WTC11 (cell line): ENCODE data around the gene AXIN2. TPM values are rescaled to one million over a fixed set of nuclear protein-coding genes. Genes with fewer than 3 reads are reported as not detected.
A peak's percentile ranks its signal among the peaks of the same experiment; 100 is the strongest.

ENCODE experiments used
- ATAC-seq: fragments of 200-7000 bp; cut with Tn5 transposase; 2 replicates; pipeline ENCODE4 v1.10.0; 2021; ENCODE audit warnings: mild to moderate bottlenecking, moderate library complexity
- CTCF ChIA-PET: fragments of 300-600 bp; sonication (Branson Sonifier 250); formaldehyde crosslinking; loops from one replicate; lab custom pipeline; 2021; ENCODE audit warnings: antibody characterized with exemption; lab: Charles Lee
- POLR2A ChIA-PET: fragments of 350-600 bp; sonication (Branson Sonifier 250); formaldehyde crosslinking; loops from one replicate; lab custom pipeline; 2021; ENCODE audit warnings: antibody characterized with exemption; lab: Charles Lee
- DNase-seq: peaks from one replicate; pipeline ENCODE4 v3.0.0; 2021; ENCODE audit warnings: low spot score
- H3K27ac Mint-ChIP-seq: 2 replicates; pipeline ENCODE4 v1.8.0; 2021; ENCODE audit warnings: mixed read lengths
- H3K27me3 Mint-ChIP-seq: 2 replicates; pipeline ENCODE4 v1.8.0; 2021; ENCODE audit warnings: low read depth, mild to moderate bottlenecking, moderate library complexity, mixed read lengths
- H3K36me3 Mint-ChIP-seq: 2 replicates; pipeline ENCODE4 v1.8.0; 2021; ENCODE audit warnings: mixed read lengths
- H3K4me1 Mint-ChIP-seq: 2 replicates; pipeline ENCODE4 v1.8.0; 2022; ENCODE audit warnings: mixed read lengths
- H3K4me3 Mint-ChIP-seq: 2 replicates; pipeline ENCODE4 v1.8.0; 2021; ENCODE audit warnings: mild to moderate bottlenecking, moderate library complexity, mixed read lengths
- H3K9me3 Mint-ChIP-seq: 2 replicates; pipeline ENCODE4 v1.8.0; 2021; ENCODE audit warnings: mixed read lengths
- AR ChIP-seq: fragments of 250-450 bp; sonication (Bioruptor Pico); IDR thresholded peaks from 2 replicates; pipeline ENCODE4 v1.9.0; 2021; ENCODE audit warnings: mild to moderate bottlenecking
- CREM ChIP-seq: sonication (generic); formaldehyde crosslinking; IDR thresholded peaks from 2 replicates; pipeline ENCODE4 v1.8.1; 2022; ENCODE audit warnings: mild to moderate bottlenecking, missing genetic modification reagents, moderate library complexity
- ESRRA ChIP-seq: sonication (generic); formaldehyde crosslinking; IDR thresholded peaks from 2 replicates; pipeline ENCODE4 v1.8.1; 2022; ENCODE audit warnings: mild to moderate bottlenecking, missing genetic modification reagents, borderline replicate concordance
- ETV6 ChIP-seq: sonication (generic); formaldehyde crosslinking; IDR thresholded peaks from 2 replicates; pipeline ENCODE4 v1.8.1; 2022; ENCODE audit warnings: mild to moderate bottlenecking, missing genetic modification reagents
- FOXJ3 ChIP-seq: sonication (generic); formaldehyde crosslinking; IDR thresholded peaks from 2 replicates; pipeline ENCODE4 v1.9.0; 2021; ENCODE audit warnings: missing genetic modification reagents, mild to moderate bottlenecking, borderline replicate concordance
- GABPB1 ChIP-seq: sonication (generic); formaldehyde crosslinking; IDR thresholded peaks from 2 replicates; pipeline ENCODE4 v1.8.1; 2023; ENCODE audit warnings: mild to moderate bottlenecking, missing genetic modification reagents
- MAX ChIP-seq: sonication (generic); formaldehyde crosslinking; IDR thresholded peaks from 2 replicates; pipeline ENCODE4 v1.8.0; 2022; ENCODE audit warnings: mild to moderate bottlenecking, missing genetic modification reagents
- NFATC4 ChIP-seq: fragments of 250-450 bp; sonication (Bioruptor Pico); IDR thresholded peaks from 2 replicates; pipeline ENCODE4 v1.9.0; 2021; ENCODE audit warnings: mild to moderate bottlenecking
- NR3C1 ChIP-seq: sonication (generic); formaldehyde crosslinking; conservative IDR thresholded peaks from 2 replicates; pipeline ENCODE4 v1.8.1; 2023; ENCODE audit warnings: low read depth, mild to moderate bottlenecking, missing genetic modification reagents
- RELA ChIP-seq: sonication (generic); formaldehyde crosslinking; IDR thresholded peaks from 2 replicates; pipeline ENCODE4 v1.8.1; 2022; ENCODE audit warnings: missing genetic modification reagents, mild to moderate bottlenecking, borderline replicate concordance
- RORB ChIP-seq: fragments of 250-450 bp; sonication (Bioruptor Pico); IDR thresholded peaks from 2 replicates; pipeline ENCODE4 v1.9.0; 2021; ENCODE audit warnings: mild to moderate bottlenecking
- SOX15 ChIP-seq: fragments of 250-450 bp; sonication (Bioruptor Pico); IDR thresholded peaks from 2 replicates; pipeline ENCODE4 v1.9.0; 2021; ENCODE audit warnings: mild to moderate bottlenecking
- SP1 ChIP-seq: sonication (generic); formaldehyde crosslinking; conservative IDR thresholded peaks from 2 replicates; pipeline ENCODE4 v1.8.1; 2022; ENCODE audit warnings: missing genetic modification reagents
- TEAD1 ChIP-seq: sonication (generic); formaldehyde crosslinking; IDR thresholded peaks from 2 replicates; pipeline ENCODE4 v1.8.0; 2022; ENCODE audit warnings: mild to moderate bottlenecking, missing genetic modification reagents
- TEAD4 ChIP-seq: sonication (generic); formaldehyde crosslinking; IDR thresholded peaks from 2 replicates; pipeline ENCODE4 v1.8.0; 2022; ENCODE audit warnings: mild to moderate bottlenecking, missing genetic modification reagents
- TP53 ChIP-seq: sonication (generic); formaldehyde crosslinking; IDR thresholded peaks from 2 replicates; pipeline ENCODE4 v1.8.1; 2023; ENCODE audit warnings: mild to moderate bottlenecking, missing genetic modification reagents
- USF2 ChIP-seq: sonication (generic); formaldehyde crosslinking; IDR thresholded peaks from 2 replicates; pipeline ENCODE4 v1.8.1; 2023; ENCODE audit warnings: mild to moderate bottlenecking, missing genetic modification reagents, moderate library complexity
- ZNF396 ChIP-seq: fragments of 250-450 bp; sonication (Bioruptor Pico); IDR thresholded peaks from 2 replicates; pipeline ENCODE4 v1.8.0; 2021; ENCODE audit warnings: mild to moderate bottlenecking, moderate library complexity, borderline replicate concordance
- ZNF512 ChIP-seq: sonication (generic); formaldehyde crosslinking; IDR thresholded peaks from 2 replicates; pipeline ENCODE4 v1.8.1; 2022; ENCODE audit warnings: missing genetic modification reagents, borderline replicate concordance
- total RNA-seq: library from RNA; stranded (reverse); gene quantifications from 3 replicates; pipeline ENCODE4 v1.2.3, GENCODE V29; 2021

AXIN2 gene
- total RNA-seq, 1 experiment from 2014 or later, result 35.0 TPM

GRCh38 chr17:65558683-65559460, 2.6 kb downstream of the AXIN2 start (continued):
- TF ChIP-seq USF2 (CRISPR knock-in tag), result no peak
- no peak for TF ChIP-seq ETV6 (CRISPR knock-in tag)
- TF ChIP-seq CREM (CRISPR knock-in tag), result no peak
- TF ChIP-seq RORB (CRISPR knock-in tag), result no peak
- TF ChIP-seq ESRRA (CRISPR knock-in tag), result no peak
- no peak for TF ChIP-seq NR3C1
- no peak for TF ChIP-seq SP1 (CRISPR knock-in tag)
- no peak for TF ChIP-seq ZNF396 (CRISPR knock-in tag)
- no peak for TF ChIP-seq NFATC4 (CRISPR knock-in tag)
- TF ChIP-seq TEAD1 (CRISPR knock-in tag), result no peak
- TF ChIP-seq MAX (CRISPR knock-in tag), result no peak
- no peak for TF ChIP-seq RELA
- no peak for TF ChIP-seq AR (CRISPR knock-in tag)

- Mint-ChIP-seq H3K9me3 (no peaks in the 10 kb centered on the region), H3K4me1 (peaks cover 15% of the 10 kb centered on the region), H3K27me3 (peaks cover 16% of the 10 kb centered on the region), H3K4me3 (no peak overlapping the region), H3K27ac (no peak overlapping the region), H3K36me3 (peaks cover 2% of the 10 kb centered on the region)
- ATAC-seq, result no peak
- ChIA-PET CTCF (interaction anchor here (0.5 to 1.9 kb wide), 9 partner anchors 9 to 1297 kb away, joined by 3 to 8 read pairs (median 3); no protein-coding TSS in a partner anchor), POLR2A (interaction anchor here (0.6 to 1.9 kb wide), 5 partner anchors 14 to 102 kb away, joined by 3 to 7 read pairs (median 5); no protein-coding TSS in a partner anchor)
- TF ChIP-seq ZNF512 (CRISPR knock-in tag) (no peak), FOXJ3 (no peak), TEAD4 (CRISPR knock-in tag) (no peak)
- DNase-seq, result no peak
Measured at GRCh38 chr17:65558311-65558682, 3.2 kb downstream of the AXIN2 start.

GRCh38 chr17:65557349-65558310, 3.8 kb downstream of the AXIN2 start:
- DNase-seq (no peak), ATAC-seq (no peak)
- H3K27me3 Mint-ChIP-seq, result peaks cover 9% of the 10 kb centered on the region
- ChIA-PET CTCF (interaction anchor here (1.0 to 1.9 kb wide), 5 partner anchors 62 to 1298 kb away, joined by 3 to 8 read pairs (median 7); no protein-coding TSS in a partner anchor), POLR2A (interaction anchor here (0.6 to 1.9 kb wide), 4 partner anchors 14 to 100 kb away, joined by 4 to 7 read pairs (median 4); no protein-coding TSS in a partner anchor)
- H3K4me1 Mint-ChIP-seq, result peaks cover 15% of the 10 kb centered on the region
- peaks cover 7% of the 10 kb centered on the region for H3K36me3 Mint-ChIP-seq
- H3K9me3 Mint-ChIP-seq, result no peaks in the 10 kb centered on the region
- H3K4me3 Mint-ChIP-seq, result no peak overlapping the region
- TF ChIP-seq TP53 (no peak), GABPB1 (CRISPR knock-in tag) (peak; percentile 71), SOX15 (CRISPR knock-in tag) (no peak)
- no peak overlapping the region for H3K27ac Mint-ChIP-seq
